Mesothelial cell of epicardium (in vitro differentiated cells): ENCODE data around the gene RNF5. TPM values are rescaled to one million over a fixed set of nuclear protein-coding genes. Genes with fewer than 3 reads are reported as not detected.
"Not testable (repeated sequence)": the region's sequence is repeated elsewhere in the genome, so short reads cannot be mapped to it uniquely, and the experiment has no call there.

Experiments
- DNase-seq, 2 experiments: peaks; one replicate each; pipeline ENCODE4 v3.0.0; 2021; ENCODE audit warnings: low spot score in 2 of 2; ENCODE audit not compliant: unreplicated experiment in 2 of 2
- H3K27ac Mint-ChIP-seq: 2 replicates; pipeline ENCODE4 v1.8.0; 2021; ENCODE audit warnings: mixed read lengths
- H3K27me3 Mint-ChIP-seq: 2 replicates; pipeline ENCODE4 v1.8.0; 2021; ENCODE audit warnings: low read depth, mixed read lengths
- H3K36me3 Mint-ChIP-seq: 2 replicates; pipeline ENCODE4 v1.8.0; 2021; ENCODE audit warnings: mixed read lengths
- H3K4me1 Mint-ChIP-seq: 2 replicates; pipeline ENCODE4 v1.8.0; 2021; ENCODE audit warnings: mixed read lengths
- H3K4me3 Mint-ChIP-seq: 2 replicates; pipeline ENCODE4 v1.8.0; 2021; ENCODE audit warnings: mild to moderate bottlenecking, moderate library complexity, mixed read lengths
- H3K9me3 Mint-ChIP-seq: 2 replicates; pipeline ENCODE4 v1.8.0; 2021; ENCODE audit warnings: mixed read lengths
- CTCF ChIP-seq: fragments of 200-600 bp; sonication (generic); IDR thresholded peaks from one replicate; pipeline ENCODE4 v1.5.0; 2021; ENCODE audit warnings: antibody characterized with exemption; ENCODE audit not compliant: unreplicated experiment
- total RNA-seq: library from RNA; stranded (reverse); gene quantifications from 3 replicates; pipeline ENCODE4 v1.2.1, GENCODE V29; 2021

Gene RNF5
- total RNA-seq, 1 donor from 2014 or later: 62.8 TPM

- Mint-ChIP-seq H3K27ac (no peak overlapping the region), H3K9me3 (peaks cover 8% of the 10 kb centered on the region), H3K36me3 (no peaks in the 10 kb centered on the region), H3K4me1 (peaks cover 2% of the 10 kb centered on the region), H3K4me3 (no peak overlapping the region), H3K27me3 (peaks cover 14% of the 10 kb centered on the region)
- no peak for TF ChIP-seq CTCF
- DNase-seq: no peak
Measured at GRCh38 chr6:32202186-32202585, 24.0 kb downstream of the RNF5 start.

DNA sequence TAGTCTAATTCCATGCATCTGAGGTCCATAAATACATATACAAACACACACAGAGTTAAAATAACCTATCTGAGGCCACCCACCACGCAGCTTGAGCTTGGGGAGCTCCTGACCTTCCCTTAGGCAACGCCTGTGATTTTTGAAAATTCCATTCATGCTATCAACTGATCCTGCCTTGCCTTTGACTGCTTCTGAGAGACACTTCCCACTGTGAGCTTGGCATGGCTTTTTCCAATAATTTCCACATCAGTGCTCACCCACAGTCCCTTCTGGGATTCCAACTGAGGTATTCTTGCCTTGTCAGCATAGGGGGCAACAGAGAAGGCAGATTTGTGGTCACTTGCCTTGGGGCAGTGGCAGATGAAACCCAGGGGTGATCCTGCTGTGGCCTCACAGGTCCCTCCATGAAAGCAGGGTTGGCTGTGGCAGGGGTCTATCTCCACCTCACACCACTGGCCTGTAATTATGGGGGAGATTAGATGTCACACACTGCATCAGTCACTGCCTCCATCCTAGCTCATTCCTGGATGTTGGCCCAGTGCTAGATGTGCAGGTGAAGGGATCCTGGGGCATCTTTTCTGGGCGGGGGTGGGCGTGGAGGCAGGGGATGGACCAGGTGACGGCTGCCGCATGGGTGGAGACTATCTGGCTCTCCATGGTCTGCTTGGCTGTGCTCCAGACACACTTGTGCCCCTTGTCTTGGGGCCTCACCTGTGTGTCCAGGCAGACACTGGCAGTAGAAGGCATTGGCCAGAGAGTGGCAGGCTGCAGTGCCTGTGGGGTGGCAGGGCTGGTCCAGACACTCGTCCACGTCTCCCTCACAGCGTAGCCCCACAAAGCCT, 25.4 kb downstream of the RNF5 start:
- Mint-ChIP-seq H3K4me3 (no peak overlapping the region), H3K27me3 (peaks cover 15% of the 10 kb centered on the region), H3K36me3 (no peaks in the 10 kb centered on the region), H3K4me1 (peaks cover 2% of the 10 kb centered on the region), H3K9me3 (peaks cover 8% of the 10 kb centered on the region), H3K27ac (no peak overlapping the region)
- no peak for DNase-seq
- TF ChIP-seq CTCF: no peak

- Mint-ChIP-seq H3K36me3 (no peaks in the 10 kb centered on the region), H3K9me3 (peaks cover 8% of the 10 kb centered on the region), H3K4me3 (no peak overlapping the region), H3K27ac (no peak overlapping the region), H3K4me1 (peaks cover 2% of the 10 kb centered on the region), H3K27me3 (peaks cover 22% of the 10 kb centered on the region)
- no peak for DNase-seq
- no peak for TF ChIP-seq CTCF
Measured at GRCh38 chr6:32204268-32204715, 26.1 kb downstream of the RNF5 start.

GRCh38 chr6:32208996-32209395, 30.8 kb downstream of the RNF5 start:
- H3K27ac Mint-ChIP-seq: no peak overlapping the region
- peaks cover 8% of the 10 kb centered on the region for H3K9me3 Mint-ChIP-seq
- no peaks in the 10 kb centered on the region for H3K4me1 Mint-ChIP-seq
- DNase-seq: no peak
- TF ChIP-seq CTCF: no peak
- H3K4me3 Mint-ChIP-seq: no peak overlapping the region
- H3K27me3 Mint-ChIP-seq: peaks cover 20% of the 10 kb centered on the region
- H3K36me3 Mint-ChIP-seq: no peaks in the 10 kb centered on the region

DNA sequence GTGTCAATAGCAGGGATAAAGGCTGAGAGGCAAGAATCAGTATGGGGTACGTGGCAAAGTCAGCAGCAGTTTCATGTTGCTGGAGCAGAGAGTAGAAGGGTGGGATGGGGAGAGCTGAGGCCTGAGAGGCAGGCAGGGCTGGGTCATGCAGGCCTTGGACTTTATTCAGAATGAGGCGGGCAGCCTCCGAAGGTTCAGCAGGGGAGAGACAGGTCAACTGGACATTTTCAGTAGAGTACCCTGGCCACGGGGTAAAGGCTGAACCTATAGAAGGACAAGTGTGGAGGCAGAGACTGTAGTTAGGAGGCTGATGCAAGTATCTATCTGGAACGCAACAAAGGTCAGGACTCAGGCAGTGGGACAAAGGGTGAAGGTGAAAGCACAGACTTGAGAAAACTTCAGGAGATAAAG, 32.0 kb downstream of the RNF5 start:
- peaks cover 19% of the 10 kb centered on the region for H3K27me3 Mint-ChIP-seq
- peaks cover 8% of the 10 kb centered on the region for H3K9me3 Mint-ChIP-seq
- no peak overlapping the region for H3K27ac Mint-ChIP-seq
- no peak for DNase-seq
- H3K36me3 Mint-ChIP-seq: no peaks in the 10 kb centered on the region
- no peak overlapping the region for H3K4me3 Mint-ChIP-seq
- no peak for TF ChIP-seq CTCF
- no peaks in the 10 kb centered on the region for H3K4me1 Mint-ChIP-seq

- H3K27ac Mint-ChIP-seq, H3K4me1 Mint-ChIP-seq, H3K36me3 Mint-ChIP-seq, H3K4me3 Mint-ChIP-seq, H3K9me3 Mint-ChIP-seq, DNase-seq: not testable (repeated sequence)
- peaks cover 25% of the 10 kb centered on the region for H3K27me3 Mint-ChIP-seq
Measured at GRCh38 chr6:32211432-32211831, 33.2 kb downstream of the RNF5 start.
